ENCODE data around the gene ZBTB8B.
A peak's percentile ranks its signal among the peaks of the same experiment; 100 is the strongest.
"Not testable (repeated sequence)": the region's sequence is repeated elsewhere in the genome, so short reads cannot be mapped to it uniquely, and the experiment has no call there.

The ZBTB8B gene

DNA sequence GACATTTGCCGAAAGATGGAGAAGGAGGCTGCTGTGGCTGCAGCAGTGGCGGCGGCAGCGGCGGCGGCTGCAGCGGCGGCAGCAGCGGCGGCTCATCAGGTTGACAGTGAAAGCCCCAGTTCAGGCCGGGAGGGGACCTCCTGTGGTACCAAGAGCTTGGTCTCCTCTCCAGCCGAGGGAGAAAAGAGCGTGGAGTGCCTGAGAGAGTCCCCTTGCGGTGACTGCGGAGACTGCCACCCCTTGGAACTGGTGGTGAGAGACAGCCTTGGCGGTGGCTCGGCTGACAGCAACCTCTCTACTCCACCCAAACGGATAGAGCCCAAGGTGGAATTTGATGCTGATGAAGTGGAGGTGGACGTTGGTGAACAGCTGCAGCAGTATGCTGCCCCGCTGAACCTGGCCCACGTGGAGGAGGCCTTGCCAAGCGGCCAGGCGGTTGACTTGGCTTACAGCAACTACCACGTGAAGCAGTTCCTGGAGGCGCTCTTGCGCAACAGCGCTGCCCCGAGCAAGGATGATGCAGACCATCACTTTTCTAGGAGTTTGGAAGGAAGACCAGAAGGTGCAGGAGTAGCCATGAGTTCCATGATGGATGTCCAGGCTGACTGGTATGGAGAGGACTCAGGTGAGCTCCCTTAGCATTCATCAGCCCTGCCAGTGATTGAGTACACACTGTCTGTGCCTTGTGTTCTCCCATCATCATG, 6.3 kb downstream of the ZBTB8B start:
- DNase-seq, result no peak

DNA sequence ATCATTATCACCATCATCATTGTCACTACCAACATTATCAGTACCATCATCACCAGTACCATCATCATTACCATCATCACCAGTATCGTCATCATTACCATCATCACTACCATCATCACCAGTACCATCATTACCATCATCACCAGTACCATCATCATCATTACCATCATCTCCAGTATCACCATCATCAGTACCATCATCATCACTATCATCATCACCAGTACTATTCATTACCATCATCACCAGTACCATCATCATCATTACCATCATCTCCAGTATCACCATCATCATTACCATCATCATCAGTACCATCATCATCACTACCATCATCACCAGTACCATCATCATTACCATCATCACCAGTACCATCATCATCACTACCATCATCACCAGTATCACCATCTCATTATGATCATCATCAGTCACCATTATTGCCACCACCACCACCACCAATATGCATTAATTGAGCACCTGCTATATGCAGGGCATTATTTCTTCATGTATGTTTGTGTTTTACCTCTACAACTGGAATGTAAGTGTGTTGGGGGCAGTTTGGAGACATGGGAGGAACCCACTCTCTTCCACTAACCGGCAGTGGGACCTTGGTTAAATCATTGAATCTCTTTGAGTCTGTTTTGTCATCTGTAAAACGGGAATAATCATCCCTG, 7.0 kb downstream of the ZBTB8B start:
- no peak for DNase-seq

DNA sequence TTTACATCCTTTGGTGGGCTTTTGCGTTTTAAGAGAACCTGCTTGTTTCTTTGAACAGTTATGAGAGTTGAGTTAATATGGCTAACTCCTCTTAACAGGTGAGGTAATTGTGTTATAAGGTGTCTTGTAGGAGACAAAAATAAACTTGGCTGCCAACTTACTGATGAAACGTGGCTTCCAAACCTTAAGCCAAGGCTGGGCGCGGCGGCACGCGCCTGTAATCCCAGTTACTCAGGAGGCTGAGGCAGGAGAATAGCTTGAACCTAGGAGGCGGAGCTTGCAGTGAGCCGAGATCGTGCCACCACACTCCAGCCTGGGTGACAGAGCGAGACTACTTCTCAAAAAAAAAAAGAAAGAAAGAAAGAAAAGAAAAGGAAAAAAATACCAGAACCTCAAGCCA, 8.1 kb downstream of the ZBTB8B start:
- DNase-seq, result not testable (repeated sequence)

DNA sequence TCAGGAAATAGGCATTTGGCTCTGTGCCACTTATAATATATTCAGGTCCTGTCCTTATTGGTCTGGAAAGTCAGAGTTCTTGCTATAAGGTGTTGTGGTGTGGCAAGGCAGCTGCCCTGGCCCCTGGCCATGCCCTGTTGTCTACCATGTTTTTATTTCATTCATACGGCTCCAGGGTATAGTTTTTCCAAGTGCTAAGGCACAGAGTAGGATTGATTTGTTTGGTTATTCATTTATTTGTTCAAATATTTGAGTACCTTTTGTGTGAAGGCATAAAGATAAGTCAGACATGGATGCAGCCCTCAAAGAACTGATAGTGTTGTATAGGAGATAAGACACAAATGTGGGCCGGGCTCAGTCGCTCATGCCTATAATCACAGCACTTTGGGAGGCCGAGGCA, 10.1 kb downstream of the ZBTB8B start:
- DNase-seq, result peak; percentile 89

DNA sequence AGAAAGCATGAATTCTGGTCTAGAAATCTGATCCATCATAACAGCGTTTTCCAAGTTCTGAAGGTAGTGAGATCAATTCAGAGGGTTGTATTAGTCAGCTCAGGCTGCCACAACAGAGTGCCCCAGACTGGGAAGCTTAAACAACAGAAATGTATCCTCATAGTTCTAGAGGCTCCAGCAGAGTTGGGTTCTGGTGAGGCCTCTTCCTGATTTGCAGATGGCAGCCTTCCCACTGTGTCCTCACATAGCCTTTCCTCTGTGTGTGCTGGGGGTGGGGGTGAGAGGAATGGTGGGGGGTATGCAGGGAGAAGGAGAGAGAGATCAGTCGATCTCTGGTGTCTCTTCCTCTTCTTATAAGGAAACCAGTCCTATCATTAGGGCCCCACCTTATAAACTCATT, 15.1 kb downstream of the ZBTB8B start:
- no peak for DNase-seq

DNA sequence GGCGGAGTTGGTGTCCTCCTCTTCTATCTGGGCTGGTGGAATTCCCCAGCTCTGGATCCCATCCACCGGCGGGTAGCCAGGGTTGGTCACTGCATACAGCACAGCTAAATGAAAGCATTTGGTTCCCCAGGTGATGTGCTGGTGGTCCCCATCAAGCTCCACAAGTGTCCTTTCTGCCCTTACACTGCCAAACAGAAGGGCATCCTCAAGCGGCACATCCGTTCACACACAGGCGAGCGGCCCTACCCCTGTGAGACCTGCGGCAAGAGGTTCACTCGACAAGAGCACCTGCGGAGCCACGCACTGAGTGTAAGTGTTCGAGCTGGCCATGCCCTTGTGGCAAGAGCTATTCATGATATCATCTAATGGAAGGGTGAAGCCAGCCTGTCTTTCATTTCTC, 15.9 kb downstream of the ZBTB8B start:
- DNase-seq, result no peak

DNA sequence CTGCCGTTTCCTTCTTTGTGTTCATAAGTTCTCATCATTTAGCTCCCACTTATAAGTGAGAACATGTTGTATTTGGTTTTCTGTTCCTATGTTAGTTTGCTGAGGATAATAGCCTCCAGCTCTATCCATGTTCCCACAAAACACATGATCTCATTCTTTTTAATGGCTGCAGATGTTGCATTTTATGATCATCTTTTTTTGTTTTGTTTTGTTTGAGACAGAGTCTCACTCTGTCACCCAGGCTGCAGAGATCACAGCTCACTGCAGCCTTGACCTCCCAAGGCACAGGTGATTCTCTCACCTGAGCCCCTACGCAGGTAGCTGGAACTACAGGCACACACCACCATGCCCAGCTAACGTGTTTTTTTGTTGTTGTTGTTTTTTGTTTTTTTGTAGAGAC, 16.9 kb downstream of the ZBTB8B start:
- not testable (repeated sequence) for DNase-seq

DNA sequence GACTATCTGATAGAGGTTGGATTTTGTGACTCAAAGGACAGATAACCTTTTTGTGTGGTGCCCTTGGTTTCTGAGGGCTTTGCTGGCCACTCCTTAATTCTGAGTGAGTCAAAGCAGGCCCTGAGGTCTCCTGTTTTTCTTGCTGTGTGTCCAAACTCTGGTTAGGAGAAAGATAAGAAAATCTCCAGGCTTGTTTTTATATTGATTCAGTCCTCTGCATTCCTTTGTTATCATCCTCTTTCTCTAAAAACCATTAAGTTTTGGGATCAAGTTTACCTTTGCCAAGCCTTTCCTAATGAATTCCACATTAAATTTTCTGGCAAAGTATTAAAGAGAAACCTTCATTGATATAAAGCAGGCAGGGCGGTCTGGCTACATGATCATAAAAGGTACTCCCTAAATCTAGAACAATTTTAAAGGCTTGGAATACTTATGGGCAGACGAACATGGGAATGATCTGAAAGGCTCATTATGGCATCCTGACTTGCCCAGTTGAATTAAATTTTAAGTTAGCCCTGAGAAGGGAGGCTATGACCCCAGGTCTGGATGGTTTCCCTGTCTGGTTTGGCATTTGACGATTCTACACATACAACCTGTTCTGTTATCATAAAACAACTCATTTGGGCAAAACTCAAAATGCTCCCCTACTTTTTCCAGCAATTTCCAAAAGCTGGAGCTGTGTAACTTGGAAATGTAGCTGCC, 20.8 kb downstream of the ZBTB8B start:
- no peak for DNase-seq

DNA sequence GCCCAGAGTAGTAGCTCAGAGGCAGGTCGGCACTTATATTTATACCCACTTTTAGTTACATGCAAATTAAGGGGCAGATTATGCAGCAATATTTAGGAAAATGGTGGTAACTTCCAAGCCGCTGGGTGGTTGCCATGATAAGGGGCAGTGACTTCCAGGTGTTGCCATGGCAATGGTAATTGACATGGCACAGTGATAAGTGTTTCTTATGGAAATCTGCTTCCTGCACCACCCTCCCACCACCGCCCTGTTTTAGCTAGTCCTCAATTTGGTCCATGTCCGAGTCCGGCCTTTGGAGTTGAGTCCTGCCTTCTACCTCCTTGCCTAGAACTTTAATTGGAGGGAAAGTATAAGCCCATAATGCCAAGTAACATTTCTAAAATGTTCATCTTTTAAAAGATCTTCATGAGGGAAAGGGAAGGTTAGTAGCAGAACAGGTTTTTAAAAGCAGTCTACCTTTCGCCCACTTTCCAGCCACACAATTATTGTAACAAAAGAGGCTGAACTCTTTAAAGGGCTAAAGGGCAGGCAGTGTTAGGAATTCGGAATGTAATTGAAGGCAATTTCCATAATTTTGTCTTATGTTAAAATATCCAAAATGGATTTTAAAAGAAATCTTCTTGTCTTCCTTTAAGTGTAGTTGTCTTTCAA, 21.7 kb downstream of the ZBTB8B start:
- DNase-seq, result no peak

DNA sequence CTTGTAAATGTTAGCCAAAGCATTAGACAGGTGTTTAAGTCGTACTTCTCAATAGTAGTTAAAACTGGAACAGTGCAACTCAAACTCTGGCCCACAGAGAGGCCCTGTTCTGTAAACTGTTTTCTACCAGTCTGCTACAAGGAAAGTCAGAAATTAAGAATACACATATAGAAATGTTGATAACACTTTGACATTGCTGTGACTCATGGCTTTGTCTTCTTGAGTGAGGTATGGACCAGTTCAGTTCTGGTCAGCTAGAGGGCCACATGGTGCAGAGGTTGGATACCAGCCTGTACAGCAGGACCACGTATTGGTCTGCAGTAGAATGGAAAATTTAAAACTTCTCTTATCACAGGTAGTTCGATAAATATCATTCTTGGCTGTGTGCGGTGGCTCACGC, 22.3 kb downstream of the ZBTB8B start:
- DNase-seq, result no peak

DNA sequence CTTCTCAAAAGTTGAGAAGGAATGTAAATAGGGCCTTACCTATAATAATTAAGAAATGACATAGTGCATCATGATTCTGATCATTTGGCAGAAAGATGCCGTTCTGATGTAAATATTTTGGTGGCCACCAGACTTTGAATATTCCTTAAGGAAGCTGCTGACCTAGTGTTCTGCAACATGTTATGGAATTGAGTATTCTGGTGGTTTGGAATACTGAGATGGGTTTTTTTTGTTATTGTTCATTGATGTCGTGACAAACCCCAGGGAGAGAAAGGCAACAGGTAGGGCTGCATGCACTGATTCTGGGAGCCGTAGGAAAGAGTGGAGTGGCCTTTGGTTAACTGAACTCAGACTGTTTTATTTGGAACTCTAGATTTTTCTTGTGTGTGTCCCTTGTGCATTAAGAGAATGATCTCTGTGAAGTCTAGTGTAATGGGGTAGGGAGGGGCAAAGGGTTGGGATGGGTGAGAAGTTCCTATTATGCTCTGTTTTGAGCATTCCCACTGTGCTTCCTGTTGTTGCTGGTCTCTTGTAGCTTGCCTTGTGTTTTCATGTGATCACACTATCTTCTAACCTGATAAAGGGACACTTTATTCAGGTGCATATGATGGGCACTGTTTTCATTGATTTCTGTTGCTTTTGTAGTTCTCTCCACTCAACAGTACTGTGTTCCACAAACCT, 25.0 kb downstream of the ZBTB8B start:
- no peak for DNase-seq

DNA sequence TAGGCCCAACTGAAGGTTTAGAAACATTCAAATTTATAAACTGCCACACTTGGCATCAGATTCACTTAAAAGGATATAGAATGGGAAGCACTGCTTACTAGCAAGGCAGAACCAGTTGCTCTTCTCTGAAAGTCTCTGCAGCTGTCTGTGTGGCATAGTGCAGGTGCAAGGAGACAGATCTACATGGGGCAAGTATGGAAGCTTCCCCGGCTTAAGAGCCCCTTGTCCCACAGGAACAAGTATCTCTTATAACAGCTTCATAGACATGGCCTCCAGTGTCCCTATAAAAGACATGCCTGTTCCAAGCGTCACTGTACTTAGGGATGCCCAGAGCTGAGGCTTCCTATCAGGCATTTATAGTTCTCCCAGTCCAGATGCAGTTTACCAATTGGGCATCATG, 26.5 kb downstream of the ZBTB8B start:
- no peak for DNase-seq

DNA sequence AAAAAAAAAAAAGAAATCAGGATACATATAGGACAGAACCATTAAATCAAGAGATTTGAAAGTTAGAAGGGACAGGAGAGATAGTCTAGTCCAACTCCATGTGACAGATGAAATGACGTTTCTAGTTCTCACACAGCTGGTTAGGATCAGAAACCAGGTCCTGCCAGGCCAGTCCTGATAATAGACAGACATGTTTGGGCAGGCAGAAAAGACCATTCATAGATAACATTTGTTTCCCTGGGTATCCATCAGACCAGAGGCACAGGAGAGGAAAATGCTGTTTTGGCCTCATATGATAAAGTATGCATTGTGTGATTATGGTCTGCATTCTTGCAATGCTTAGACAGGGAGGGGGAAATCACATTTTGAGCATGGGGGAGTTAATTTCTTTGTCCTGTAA, 29.3 kb downstream of the ZBTB8B start:
- no peak for DNase-seq

DNA sequence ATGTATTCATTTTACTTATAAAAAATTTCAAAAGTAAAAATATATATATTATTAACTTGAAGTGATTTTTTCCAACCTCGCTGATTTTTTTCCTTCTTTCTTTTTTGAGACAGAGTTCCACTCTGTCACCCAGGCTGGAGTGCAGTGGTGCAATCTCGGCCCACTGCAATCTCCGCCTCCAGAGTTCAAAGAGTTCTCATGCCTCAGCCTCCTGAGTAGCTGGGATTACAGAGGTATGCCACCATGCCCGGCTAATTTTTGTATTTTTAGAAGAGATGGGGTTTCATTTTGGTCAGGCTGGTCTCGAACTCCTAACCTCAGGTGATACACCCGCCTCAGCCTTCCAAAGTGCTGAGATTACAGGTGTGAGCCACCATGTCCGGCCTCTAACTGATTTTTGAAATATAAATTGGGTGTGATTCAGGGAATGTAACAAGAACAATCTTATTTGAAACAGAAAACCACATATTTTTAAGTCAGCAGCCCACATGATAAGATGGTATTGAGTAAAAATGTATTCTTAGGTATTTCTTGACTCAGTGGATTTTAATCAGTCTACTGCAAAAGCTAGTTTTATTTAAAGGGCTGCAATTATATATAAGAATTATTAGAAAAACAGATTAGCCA, 30.0 kb downstream of the ZBTB8B start:
- no peak for DNase-seq

DNA sequence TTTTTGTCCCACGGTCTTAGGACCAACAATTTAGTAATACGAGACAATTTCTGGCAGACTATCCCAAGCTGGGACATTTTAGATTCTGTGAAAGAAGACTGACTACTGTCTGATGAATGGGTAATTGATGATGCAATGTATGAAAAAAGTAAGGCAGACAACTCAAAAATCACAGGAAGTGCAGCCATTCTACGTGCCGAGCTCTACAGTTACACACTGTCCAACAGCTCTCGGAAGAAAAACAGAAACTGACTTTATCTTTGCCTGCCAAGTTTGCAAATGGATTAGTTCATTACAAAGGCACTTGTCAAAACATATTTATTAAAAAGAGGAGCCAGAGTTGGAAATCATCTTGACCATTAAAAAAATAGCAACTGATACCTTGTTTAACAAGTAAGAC, 31.3 kb downstream of the ZBTB8B start:
- DNase-seq, result no peak

DNA sequence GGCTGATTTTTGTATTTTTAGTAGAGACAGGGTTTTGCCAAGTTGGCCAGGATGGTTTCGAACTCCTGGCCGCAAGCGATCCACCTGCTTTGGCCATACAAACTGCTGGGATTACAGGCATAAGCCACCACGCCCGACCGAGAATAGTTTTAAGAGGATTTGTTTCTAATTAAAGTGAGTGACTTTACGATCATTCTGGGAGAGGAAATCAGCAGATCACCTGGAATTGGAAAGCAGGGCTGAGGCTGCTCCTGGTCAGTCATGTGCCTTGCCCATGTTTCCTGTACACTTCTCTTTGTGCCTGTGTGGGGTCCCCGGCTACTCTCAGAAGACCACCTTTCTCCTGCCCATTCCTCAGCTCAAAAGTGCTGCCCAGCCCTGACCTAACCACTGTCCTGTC, 33.9 kb downstream of the ZBTB8B start:
- no peak for DNase-seq

DNA sequence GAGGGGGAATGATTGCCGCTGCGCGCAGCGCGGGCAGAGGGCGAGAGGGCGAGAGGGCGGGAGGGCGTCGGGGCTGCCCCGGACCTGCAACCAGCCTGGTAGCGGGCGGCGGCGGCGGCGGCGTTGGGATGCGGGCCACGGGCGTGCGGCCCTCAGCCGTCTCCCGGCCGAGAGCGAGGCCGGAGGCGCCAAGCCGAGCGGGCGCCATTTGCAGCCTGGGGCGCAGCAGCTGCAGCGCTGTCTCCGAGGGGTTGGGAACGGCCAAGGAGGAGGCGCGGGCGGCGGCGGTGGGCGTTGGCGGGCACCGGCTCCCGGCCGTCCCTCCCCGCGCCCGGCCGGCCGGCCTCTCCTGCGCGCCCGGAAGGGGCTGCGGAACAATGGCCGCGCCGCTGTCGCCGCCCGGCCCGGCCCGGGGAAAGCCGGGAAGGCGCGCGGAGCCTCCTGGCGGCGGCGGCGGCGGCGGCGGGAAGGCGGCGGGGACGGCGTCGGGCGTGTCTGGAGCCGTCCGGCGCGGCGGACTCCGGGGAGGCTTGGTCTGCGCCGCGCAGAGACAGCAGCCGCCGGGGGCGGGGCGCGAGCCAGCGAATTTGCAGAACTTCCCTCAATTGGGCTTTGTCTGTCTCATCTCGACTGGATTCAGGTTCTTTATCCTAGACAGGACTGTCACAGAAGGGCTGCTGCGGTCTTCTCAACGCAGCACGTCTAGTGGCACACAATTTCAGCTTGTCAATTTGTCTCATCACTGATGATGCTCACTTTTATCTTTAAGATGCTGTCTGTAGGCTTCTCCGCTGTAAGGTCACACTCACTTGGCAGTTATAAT, 35.7 kb downstream of the ZBTB8B start:
- DNase-seq, result no peak

DNA sequence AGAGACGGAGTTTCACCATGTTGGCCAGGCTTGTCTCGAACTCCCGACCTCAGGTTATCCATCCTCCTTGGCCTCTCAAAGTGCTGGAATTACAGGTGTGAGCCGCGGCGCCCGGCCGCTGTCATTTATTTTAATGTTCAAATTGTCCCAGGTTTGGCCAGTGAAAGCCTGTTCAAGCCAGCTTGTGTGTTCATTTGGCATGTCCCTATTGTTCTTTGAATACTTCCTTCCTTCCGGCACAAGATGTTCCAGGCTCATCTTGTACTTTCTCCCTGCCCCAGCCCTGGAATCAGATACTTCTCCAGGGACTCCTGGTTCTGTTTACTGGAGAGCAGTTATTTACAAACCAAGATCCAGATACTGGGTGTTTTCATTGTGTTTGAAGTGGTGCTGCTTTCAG, 37.0 kb downstream of the ZBTB8B start:
- no peak for DNase-seq

DNA sequence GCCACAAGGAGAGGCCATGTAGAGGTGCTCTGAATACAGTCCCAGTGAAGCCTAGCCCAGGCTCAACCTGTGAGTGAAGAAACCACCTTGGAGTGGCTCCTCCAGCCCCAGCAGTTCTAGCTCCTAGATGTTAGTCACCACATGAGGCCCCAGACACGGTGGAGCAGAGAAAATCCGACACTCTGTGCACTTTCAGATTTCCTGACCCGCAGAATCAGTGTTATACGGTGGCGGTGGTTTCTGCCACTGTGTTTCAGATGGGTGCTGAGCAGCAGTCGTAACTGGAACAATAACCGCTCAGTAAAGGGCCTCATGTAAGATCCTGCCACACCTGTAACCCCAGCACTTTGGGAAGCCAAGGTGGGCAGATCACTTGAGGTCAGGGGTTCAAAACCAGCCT, 38.3 kb downstream of the ZBTB8B start:
- no peak for DNase-seq

DNA sequence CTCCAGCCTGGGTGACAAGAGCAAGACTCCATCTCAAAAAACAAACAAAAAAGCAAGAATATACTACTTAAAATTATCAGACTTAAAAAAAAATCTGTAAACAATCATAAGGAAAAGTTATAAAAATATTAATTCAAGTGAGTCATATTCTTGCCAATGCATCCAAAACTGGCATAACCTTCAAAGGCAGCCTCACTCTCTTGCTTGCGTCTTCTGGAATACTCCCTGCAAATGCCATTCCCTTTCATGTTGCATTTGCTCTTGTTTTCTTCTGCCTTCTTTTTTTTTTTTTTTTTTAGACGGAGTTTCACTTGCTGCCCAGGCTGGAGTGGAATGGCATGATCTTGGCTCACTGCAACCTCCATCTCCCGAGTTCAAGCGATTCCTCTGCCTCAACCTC, 42.1 kb downstream of the ZBTB8B start:
- no peak for DNase-seq

DNA sequence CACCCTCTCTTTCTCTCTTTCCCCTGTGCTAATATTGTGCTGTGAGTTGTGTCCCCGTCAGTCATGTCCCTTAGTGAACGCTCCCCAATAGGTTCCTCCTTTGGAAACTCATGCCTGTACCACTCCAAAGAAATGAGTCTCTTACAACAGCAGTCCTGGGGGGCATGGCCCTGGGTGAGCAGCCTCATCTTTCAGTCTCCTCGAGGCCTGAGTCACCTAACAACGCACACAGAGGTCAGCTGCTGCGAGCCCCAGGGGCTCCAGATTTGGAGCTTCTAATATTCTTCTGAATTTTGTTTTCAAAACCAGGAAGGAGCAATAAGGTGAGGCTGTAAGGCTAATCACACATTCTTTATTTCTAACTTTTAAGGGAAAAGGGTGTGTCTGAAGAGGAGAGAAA, 43.9 kb downstream of the ZBTB8B start:
- no peak for DNase-seq

DNA sequence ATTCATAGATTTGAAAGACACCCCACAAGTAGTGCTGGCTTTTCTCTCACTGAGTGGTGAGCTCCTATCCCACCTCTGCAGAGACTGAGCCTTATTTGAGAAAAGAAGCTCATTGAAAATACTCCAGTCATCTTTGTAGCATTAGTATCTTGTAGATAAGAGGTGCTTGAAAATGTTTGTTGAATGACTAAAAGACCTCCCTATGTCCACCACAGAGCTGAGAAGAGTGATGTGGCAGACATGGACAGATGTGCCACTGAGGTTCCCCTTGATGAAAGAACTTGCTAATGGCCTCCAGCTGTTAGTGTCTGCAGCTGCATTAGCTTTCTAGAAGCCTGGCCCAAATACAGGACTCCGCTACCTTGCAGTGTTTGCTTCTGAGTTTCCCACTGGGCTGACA, 45.1 kb downstream of the ZBTB8B start:
- DNase-seq, result no peak
